Measurements from ENCODE around the gene VPS39.

VPS39 gene

DNA sequence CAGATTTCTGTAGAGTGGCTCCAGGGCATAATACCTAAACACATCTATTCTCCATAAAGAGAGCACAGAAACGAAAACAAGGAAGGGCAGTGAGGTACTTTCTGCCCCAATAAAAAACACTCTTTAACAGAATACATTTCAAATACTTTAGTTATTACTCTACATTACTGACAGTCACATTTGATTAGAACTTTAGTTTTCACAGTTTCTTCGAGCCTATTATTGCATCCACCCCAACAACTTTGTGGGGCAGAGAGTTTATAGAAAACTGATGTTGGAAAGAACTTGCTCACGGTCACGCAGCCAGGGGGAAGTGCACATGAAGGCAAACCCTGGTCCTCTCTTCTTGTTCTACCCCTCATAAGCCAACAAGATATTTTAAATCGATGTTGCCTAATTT, 9.0 kb downstream of the VPS39 start:
- Histone ChIP-seq H3K36me3 (ENCODE audit: insufficient read depth, low read length) (peaks cover 17% of the 10 kb centered on the region), H3K27ac (ENCODE audit: low read depth, low read length) (no peak overlapping the region), H3K4me1 (ENCODE audit: control insufficient read depth, insufficient read depth, low read length, unreplicated experiment) (peaks cover 17% of the 10 kb centered on the region), H3K4me3 (ENCODE audit: low read depth, low read length) (no peak overlapping the region), H2AFZ (ENCODE audit: low read length, unreplicated experiment) (no peak overlapping the region), H3K79me2 (ENCODE audit: control insufficient read depth, insufficient read depth, low read length, unreplicated experiment) (peaks cover 25% of the 10 kb centered on the region), H3K27me3 (ENCODE audit: insufficient read depth, low read length) (no peaks in the 10 kb centered on the region)

- peaks cover 17% of the 10 kb centered on the region for H3K36me3 ChIP-seq (ENCODE audit: insufficient read depth, low read length)
- no peak overlapping the region for H2AFZ ChIP-seq (ENCODE audit: low read length, unreplicated experiment)
- no peak overlapping the region for H3K4me3 ChIP-seq (ENCODE audit: low read depth, low read length)
- H3K27me3 ChIP-seq (ENCODE audit: insufficient read depth, low read length) = no peaks in the 10 kb centered on the region
- H3K27ac ChIP-seq (ENCODE audit: low read depth, low read length) = no peak overlapping the region
- peaks cover 21% of the 10 kb centered on the region for H3K79me2 ChIP-seq (ENCODE audit: control insufficient read depth, insufficient read depth, low read length, unreplicated experiment)
- H3K4me1 ChIP-seq (ENCODE audit: control insufficient read depth, insufficient read depth, low read length, unreplicated experiment) = peaks cover 22% of the 10 kb centered on the region
Observed at GRCh38 chr15:42198516-42198915, 9.6 kb downstream of the VPS39 start.

DNA sequence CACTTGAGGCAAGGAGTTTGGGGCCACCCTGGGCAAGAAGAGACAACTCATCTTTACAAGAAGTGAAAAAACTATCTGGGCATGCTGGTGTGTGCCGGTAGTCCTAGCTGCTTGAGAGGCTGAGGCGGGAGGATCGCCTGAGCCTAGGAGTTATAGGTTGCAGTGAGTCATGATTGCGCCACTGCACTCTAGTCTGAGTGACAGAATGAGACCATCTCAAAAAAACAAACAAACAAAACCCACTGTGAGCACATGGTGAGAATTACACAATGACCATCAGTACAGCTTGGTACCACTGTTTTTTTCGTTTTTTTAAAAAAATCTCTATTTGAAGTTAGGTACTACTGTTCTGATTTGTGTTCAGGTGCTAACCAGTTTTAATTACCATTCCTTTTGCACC, 13.6 kb downstream of the VPS39 start:
- H3K79me2 ChIP-seq (ENCODE audit: control insufficient read depth, insufficient read depth, low read length, unreplicated experiment) = peaks cover 7% of the 10 kb centered on the region
- peaks cover 22% of the 10 kb centered on the region for H3K4me1 ChIP-seq (ENCODE audit: control insufficient read depth, insufficient read depth, low read length, unreplicated experiment)
- no peak overlapping the region for H3K4me3 ChIP-seq (ENCODE audit: low read depth, low read length)
- no peaks in the 10 kb centered on the region for H3K27me3 ChIP-seq (ENCODE audit: insufficient read depth, low read length)
- peaks cover 20% of the 10 kb centered on the region for H3K36me3 ChIP-seq (ENCODE audit: insufficient read depth, low read length)
- no peak overlapping the region for H3K27ac ChIP-seq (ENCODE audit: low read depth, low read length)
- H2AFZ ChIP-seq (ENCODE audit: low read length, unreplicated experiment) = no peak overlapping the region

GRCh38 chr15:42193383-42193782, 14.7 kb downstream of the VPS39 start:
- H3K79me2 ChIP-seq (ENCODE audit: control insufficient read depth, insufficient read depth, low read length, unreplicated experiment) = peaks cover 7% of the 10 kb centered on the region
- H3K27me3 ChIP-seq (ENCODE audit: insufficient read depth, low read length) = no peaks in the 10 kb centered on the region
- no peak overlapping the region for H3K27ac ChIP-seq (ENCODE audit: low read depth, low read length)
- H3K4me1 ChIP-seq (ENCODE audit: control insufficient read depth, insufficient read depth, low read length, unreplicated experiment) = peaks cover 22% of the 10 kb centered on the region
- H3K36me3 ChIP-seq (ENCODE audit: insufficient read depth, low read length) = peaks cover 26% of the 10 kb centered on the region
- H2AFZ ChIP-seq (ENCODE audit: low read length, unreplicated experiment) = no peak overlapping the region
- no peak overlapping the region for H3K4me3 ChIP-seq (ENCODE audit: low read depth, low read length)

DNA sequence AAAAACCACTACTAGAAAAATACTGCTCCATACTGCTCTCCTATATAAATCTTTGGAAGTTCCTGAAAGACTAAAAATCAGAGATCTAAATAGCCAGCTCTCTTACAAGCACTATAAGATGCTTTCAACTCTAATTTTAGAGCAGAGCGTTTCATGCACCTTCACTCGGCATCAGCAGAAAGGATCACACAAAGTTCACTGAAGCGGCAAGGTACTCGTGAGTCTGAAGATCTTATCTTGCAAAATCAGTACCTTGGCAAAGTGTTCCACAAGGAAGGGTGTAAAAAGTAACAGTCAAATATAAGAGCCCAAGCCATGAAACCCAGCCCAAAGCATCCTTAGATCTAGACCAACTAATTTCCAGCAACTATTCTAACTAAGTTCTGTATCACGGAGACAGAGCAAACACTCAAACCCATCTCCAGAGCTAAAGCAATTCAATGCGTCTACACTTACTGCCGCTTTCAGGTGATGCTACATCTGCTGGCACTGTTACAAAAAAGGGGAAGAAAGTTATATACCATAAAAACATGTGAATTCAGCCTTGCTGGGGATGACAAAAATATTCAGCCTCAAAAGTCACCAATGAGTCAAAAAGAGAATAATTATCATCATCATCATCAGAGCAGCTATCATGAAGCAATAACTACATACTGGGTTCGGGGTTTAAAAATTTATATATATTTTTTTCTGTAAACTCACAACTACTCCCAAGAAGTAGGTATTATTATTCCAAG, 16.3 kb downstream of the VPS39 start:
- Histone ChIP-seq H3K4me3 (ENCODE audit: low read depth, low read length) (no peak overlapping the region), H3K27ac (ENCODE audit: low read depth, low read length) (no peak overlapping the region), H3K79me2 (ENCODE audit: control insufficient read depth, insufficient read depth, low read length, unreplicated experiment) (peaks cover 2% of the 10 kb centered on the region), H3K36me3 (ENCODE audit: insufficient read depth, low read length) (peaks cover 30% of the 10 kb centered on the region), H3K27me3 (ENCODE audit: insufficient read depth, low read length) (no peaks in the 10 kb centered on the region), H3K4me1 (ENCODE audit: control insufficient read depth, insufficient read depth, low read length, unreplicated experiment) (peaks cover 15% of the 10 kb centered on the region), H2AFZ (ENCODE audit: low read length, unreplicated experiment) (no peak overlapping the region)

GRCh38 chr15:42190370-42190769, 17.7 kb downstream of the VPS39 start:
- Histone ChIP-seq H3K27me3 (ENCODE audit: insufficient read depth, low read length) (no peaks in the 10 kb centered on the region), H3K4me3 (ENCODE audit: low read depth, low read length) (no peak overlapping the region), H3K79me2 (ENCODE audit: control insufficient read depth, insufficient read depth, low read length, unreplicated experiment) (peaks cover 2% of the 10 kb centered on the region), H3K27ac (ENCODE audit: low read depth, low read length) (no peak overlapping the region), H3K4me1 (ENCODE audit: control insufficient read depth, insufficient read depth, low read length, unreplicated experiment) (peaks cover 15% of the 10 kb centered on the region), H2AFZ (ENCODE audit: low read length, unreplicated experiment) (no peak overlapping the region), H3K36me3 (ENCODE audit: insufficient read depth, low read length) (peaks cover 34% of the 10 kb centered on the region)

DNA sequence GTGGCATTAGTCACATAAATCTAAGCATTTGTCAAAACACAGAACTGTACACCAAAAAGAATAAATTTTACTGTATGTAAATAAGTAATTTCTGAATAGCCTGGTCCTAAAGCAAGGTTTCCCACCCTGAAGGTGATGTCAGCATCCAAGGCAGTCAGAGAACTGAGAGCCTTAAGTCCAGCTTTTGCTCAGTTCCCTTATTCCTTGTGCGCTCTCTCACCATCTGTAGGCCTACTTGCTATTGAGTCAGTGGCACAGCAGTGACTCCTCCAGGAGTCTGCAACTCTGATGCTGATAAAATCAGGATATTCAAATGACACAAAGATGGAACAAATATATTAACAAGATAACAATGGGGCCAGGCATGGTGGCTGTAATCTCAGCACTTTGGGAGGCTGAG, 22.3 kb downstream of the VPS39 start:
- H3K4me3 ChIP-seq (ENCODE audit: low read depth, low read length) = no peak overlapping the region
- H3K27ac ChIP-seq (ENCODE audit: low read depth, low read length) = no peak overlapping the region
- H2AFZ ChIP-seq (ENCODE audit: low read length, unreplicated experiment) = no peak overlapping the region
- H3K4me1 ChIP-seq (ENCODE audit: control insufficient read depth, insufficient read depth, low read length, unreplicated experiment) = no peaks in the 10 kb centered on the region
- H3K36me3 ChIP-seq (ENCODE audit: insufficient read depth, low read length) = peaks cover 40% of the 10 kb centered on the region
- no peaks in the 10 kb centered on the region for H3K27me3 ChIP-seq (ENCODE audit: insufficient read depth, low read length)
- no peaks in the 10 kb centered on the region for H3K79me2 ChIP-seq (ENCODE audit: control insufficient read depth, insufficient read depth, low read length, unreplicated experiment)

GRCh38 chr15:42184736-42185135, 23.4 kb downstream of the VPS39 start:
- H3K27ac ChIP-seq (ENCODE audit: low read depth, low read length) = no peak overlapping the region
- no peaks in the 10 kb centered on the region for H3K79me2 ChIP-seq (ENCODE audit: control insufficient read depth, insufficient read depth, low read length, unreplicated experiment)
- H2AFZ ChIP-seq (ENCODE audit: low read length, unreplicated experiment) = no peak overlapping the region
- H3K4me3 ChIP-seq (ENCODE audit: low read depth, low read length) = no peak overlapping the region
- H3K27me3 ChIP-seq (ENCODE audit: insufficient read depth, low read length) = no peaks in the 10 kb centered on the region
- H3K36me3 ChIP-seq (ENCODE audit: insufficient read depth, low read length) = peaks cover 32% of the 10 kb centered on the region
- H3K4me1 ChIP-seq (ENCODE audit: control insufficient read depth, insufficient read depth, low read length, unreplicated experiment) = no peaks in the 10 kb centered on the region

DNA sequence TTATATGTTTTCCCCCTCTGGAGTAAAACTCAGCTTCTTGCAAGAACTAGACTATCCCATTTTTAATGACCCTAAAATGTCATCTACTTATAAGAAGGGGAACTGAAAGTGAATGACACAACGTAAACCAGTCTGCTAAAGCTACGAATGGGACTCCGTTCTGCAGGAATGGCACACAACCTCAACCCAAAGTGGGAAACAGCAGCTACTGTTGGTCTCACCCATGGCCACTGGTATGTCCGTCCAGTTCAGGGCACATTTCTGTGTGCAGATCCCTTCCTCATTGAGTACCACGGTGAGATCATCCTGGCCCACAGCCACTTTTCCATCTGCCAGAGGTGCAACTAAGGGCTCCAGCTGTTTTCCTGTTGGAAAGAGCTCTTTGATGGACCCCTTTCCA, 23.8 kb downstream of the VPS39 start:
- no peak overlapping the region for H3K27ac ChIP-seq (ENCODE audit: low read depth, low read length)
- no peak overlapping the region for H2AFZ ChIP-seq (ENCODE audit: low read length, unreplicated experiment)
- H3K27me3 ChIP-seq (ENCODE audit: insufficient read depth, low read length) = no peaks in the 10 kb centered on the region
- no peaks in the 10 kb centered on the region for H3K79me2 ChIP-seq (ENCODE audit: control insufficient read depth, insufficient read depth, low read length, unreplicated experiment)
- H3K36me3 ChIP-seq (ENCODE audit: insufficient read depth, low read length) = peaks cover 32% of the 10 kb centered on the region
- no peaks in the 10 kb centered on the region for H3K4me1 ChIP-seq (ENCODE audit: control insufficient read depth, insufficient read depth, low read length, unreplicated experiment)
- H3K4me3 ChIP-seq (ENCODE audit: low read depth, low read length) = no peak overlapping the region

DNA sequence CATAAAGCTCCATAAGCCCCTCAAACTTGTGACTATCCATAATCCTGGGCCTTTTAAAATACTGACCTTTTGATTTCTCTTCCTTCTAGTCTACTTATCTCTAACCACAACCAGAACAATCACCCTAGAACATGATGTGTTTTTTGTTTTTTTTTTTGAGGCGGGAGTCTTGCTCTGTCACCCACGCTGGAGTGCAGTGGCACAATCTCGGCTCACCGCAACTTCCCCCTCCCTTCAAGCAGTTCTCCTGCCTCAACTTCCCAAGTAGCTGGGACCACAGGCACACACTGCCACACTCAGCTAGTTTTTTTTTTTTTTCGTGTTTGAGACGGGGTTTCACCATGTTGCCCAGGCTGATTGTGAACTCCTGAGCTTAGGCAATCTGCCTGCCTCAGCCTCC, 25.1 kb downstream of the VPS39 start:
- Histone ChIP-seq H3K27ac (ENCODE audit: low read depth, low read length) (no peak overlapping the region), H3K27me3 (ENCODE audit: insufficient read depth, low read length) (no peaks in the 10 kb centered on the region), H3K79me2 (ENCODE audit: control insufficient read depth, insufficient read depth, low read length, unreplicated experiment) (no peaks in the 10 kb centered on the region), H3K4me3 (ENCODE audit: low read depth, low read length) (no peak overlapping the region), H2AFZ (ENCODE audit: low read length, unreplicated experiment) (no peak overlapping the region), H3K4me1 (ENCODE audit: control insufficient read depth, insufficient read depth, low read length, unreplicated experiment) (no peaks in the 10 kb centered on the region), H3K36me3 (ENCODE audit: insufficient read depth, low read length) (peaks cover 26% of the 10 kb centered on the region)

DNA sequence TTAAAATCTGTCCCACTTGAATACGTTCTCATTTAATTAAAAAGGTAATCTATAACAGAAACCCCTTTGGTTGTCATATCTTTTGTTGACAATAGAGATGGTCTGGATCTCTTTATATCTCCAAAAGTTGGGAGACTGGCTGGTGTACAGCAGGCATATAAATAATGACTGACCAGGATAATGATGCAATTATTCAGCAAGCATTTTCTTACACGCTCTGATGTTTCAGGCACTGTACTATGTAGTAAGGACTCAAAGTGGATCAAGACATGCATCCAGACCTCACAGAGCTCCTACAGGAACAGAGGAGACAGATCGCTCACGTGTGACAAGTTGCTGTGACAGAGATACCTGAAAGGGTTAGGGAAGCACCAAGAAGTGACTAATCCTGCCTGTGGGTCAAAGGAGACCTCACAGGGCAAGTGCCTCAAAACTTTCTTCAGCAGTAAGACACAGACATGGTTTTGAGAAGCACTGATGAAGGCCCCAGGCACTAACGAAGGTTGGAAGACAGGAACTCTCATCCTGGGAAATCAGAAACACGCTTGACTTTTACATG, 25.7 kb downstream of the VPS39 start:
- Histone ChIP-seq H3K27ac (ENCODE audit: low read depth, low read length) (no peak overlapping the region), H3K4me3 (ENCODE audit: low read depth, low read length) (no peak overlapping the region), H2AFZ (ENCODE audit: low read length, unreplicated experiment) (no peak overlapping the region), H3K27me3 (ENCODE audit: insufficient read depth, low read length) (no peaks in the 10 kb centered on the region), H3K4me1 (ENCODE audit: control insufficient read depth, insufficient read depth, low read length, unreplicated experiment) (no peaks in the 10 kb centered on the region), H3K79me2 (ENCODE audit: control insufficient read depth, insufficient read depth, low read length, unreplicated experiment) (no peaks in the 10 kb centered on the region), H3K36me3 (ENCODE audit: insufficient read depth, low read length) (peaks cover 25% of the 10 kb centered on the region; the same call in 1 of the 2 replicates)
